ENCODE measurements around the gene FOXS1.
A peak's percentile ranks its signal among the peaks of the same experiment; 100 is the strongest.

The FOXS1 gene

DNA sequence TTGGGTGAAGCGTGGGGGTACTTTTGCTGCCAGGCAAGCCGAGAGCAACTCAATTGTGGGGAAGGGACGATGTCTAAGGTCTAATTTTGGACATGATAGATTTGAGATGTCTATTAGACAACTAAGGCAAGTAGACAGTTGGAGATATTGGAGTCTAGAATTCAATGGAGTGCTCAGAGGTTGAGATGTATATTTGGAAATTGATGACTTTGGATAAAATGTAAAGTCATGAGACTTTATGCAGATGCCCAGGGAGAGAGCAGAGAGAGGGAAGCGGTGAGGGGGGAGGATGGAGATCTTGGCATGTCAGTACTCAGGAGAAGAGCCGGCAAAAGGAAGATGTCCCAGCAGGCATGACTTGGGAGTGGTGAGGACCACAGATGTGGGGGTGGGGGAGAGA, 19.3 kb downstream of the FOXS1 start:
- Histone ChIP-seq H3K4me3 (replicated peaks; ENCODE audit: low read depth, low read length) (no peak overlapping the region), H3K27me3 (replicated peaks; ENCODE audit: control insufficient read depth, insufficient read depth, low read length) (no peaks in the 10 kb centered on the region), H3K36me3 (ENCODE audit: control insufficient read depth, insufficient read depth, low read length) (no peaks in the 10 kb centered on the region)
- DNase-seq (ENCODE audit: extremely low read depth, insufficient read length), result no peak
- TF ChIP-seq, protein P1, sequence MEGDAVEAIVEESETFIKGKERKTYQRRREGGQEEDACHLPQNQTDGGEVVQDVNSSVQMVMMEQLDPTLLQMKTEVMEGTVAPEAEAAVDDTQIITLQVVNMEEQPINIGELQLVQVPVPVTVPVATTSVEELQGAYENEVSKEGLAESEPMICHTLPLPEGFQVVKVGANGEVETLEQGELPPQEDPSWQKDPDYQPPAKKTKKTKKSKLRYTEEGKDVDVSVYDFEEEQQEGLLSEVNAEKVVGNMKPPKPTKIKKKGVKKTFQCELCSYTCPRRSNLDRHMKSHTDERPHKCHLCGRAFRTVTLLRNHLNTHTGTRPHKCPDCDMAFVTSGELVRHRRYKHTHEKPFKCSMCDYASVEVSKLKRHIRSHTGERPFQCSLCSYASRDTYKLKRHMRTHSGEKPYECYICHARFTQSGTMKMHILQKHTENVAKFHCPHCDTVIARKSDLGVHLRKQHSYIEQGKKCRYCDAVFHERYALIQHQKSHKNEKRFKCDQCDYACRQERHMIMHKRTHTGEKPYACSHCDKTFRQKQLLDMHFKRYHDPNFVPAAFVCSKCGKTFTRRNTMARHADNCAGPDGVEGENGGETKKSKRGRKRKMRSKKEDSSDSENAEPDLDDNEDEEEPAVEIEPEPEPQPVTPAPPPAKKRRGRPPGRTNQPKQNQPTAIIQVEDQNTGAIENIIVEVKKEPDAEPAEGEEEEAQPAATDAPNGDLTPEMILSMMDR (IDR thresholded peaks at IDR 0.05; ENCODE audit: insufficient read depth, low read length, poor library complexity, severe bottlenecking), result no peak

DNA sequence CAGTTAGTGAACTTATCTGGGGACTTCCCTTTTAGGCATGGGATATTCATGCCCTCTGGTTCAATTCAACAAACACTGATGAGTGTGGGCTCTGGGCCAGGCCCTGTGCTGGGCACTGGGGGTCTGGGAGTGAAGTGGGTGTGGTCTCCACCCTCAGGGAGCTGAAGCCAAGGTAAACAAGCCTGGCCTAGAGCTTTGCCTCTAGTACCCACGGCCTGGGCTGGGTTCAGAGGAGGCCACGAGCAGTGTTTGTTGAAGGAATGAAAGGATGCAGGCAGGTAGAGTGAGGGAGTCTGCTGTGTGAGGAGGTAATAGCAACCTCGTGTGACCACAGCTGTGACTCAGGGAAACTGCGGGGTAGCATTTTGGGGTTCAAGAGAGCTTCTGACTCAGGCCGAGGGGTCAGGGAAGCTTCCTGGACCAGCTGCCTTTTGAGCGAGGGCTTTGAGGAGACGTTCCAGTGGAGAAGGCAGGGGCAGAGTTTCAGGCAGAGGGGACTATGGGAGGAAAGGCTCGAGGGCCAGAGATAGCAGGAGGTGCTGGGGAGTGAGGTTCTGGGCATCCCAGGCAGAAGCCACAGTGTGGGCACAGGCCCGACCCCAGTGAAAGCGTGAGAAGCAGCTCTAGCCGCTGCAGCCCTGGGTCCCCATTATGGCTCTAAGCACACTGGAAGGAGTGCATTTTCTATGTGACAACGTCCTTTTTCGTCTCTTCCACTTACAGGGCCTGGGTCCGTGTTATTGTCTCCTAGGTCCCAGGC, 20.7 kb downstream of the FOXS1 start:
- H3K27me3 ChIP-seq (replicated peaks; ENCODE audit: control insufficient read depth, insufficient read depth, low read length), result no peaks in the 10 kb centered on the region
- TF ChIP-seq, protein P1 (IDR thresholded peaks at IDR 0.05; ENCODE audit: insufficient read depth, low read length, poor library complexity, severe bottlenecking), result no peak
- no peak for DNase-seq (ENCODE audit: extremely low read depth, insufficient read length)
- no peaks in the 10 kb centered on the region for H3K36me3 ChIP-seq (ENCODE audit: control insufficient read depth, insufficient read depth, low read length)
- no peak overlapping the region for H3K4me3 ChIP-seq (replicated peaks; ENCODE audit: low read depth, low read length)

DNA sequence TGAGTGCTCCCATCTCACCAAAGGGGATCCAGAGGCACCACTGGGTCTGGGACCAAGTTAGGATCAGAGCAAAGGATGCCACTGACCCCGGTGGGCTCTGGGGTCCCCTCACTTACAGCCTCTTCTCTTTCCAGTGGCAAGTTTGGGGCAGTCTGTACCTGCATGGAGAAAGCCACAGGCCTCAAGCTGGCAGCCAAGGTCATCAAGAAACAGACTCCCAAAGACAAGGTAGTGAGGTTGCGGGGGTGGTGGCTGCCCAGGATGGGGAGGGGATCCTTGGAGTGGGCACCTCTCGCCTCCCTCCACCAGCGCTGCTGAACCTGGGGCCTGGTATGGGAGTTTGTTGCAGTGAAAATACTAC, 21.3 kb downstream of the FOXS1 start:
- Histone ChIP-seq H3K36me3 (ENCODE audit: control insufficient read depth, insufficient read depth, low read length) (no peaks in the 10 kb centered on the region), H3K4me3 (replicated peaks; ENCODE audit: low read depth, low read length) (no peak overlapping the region), H3K27me3 (replicated peaks; ENCODE audit: control insufficient read depth, insufficient read depth, low read length) (no peaks in the 10 kb centered on the region)
- TF ChIP-seq, protein P1 (IDR thresholded peaks at IDR 0.05; ENCODE audit: insufficient read depth, low read length, poor library complexity, severe bottlenecking), result no peak
- no peak for DNase-seq (ENCODE audit: extremely low read depth, insufficient read length)

DNA sequence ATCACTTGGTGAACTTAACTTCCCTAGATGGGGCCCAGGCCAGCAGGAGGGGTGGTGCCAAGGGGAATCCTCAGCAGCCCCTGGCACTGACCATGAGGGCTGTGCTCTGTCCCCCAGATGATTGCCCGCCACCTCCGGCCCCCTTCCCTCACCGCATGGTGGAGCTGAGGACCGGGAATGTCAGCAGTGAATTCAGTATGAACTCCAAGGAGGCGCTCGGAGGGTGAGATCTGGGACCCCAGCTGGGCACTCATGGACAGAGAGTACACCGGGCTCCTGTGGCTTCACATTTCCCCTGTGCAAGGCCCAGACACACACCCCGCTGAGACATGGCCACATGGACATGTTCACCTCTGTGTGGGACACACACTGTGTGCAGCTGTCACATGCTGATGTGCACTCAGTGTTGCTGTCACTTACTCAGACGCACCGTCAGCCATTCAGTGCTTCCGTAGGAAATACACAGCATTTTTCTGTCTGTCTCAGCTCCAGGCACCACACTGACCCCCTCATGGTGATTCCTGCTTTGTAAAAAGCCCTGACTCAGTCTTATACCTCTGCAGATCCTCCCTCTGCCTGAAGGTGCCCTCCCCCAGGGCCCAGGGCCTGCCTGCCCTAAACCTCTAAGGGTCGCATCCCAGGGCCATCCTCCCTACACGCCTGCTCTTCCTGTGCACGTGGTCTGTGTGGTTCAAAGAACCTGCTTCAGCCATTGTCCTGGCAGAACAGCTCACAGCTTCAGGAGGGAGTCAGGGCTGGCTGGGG, 21.9 kb downstream of the FOXS1 start:
- no peak for DNase-seq (ENCODE audit: extremely low read depth, insufficient read length)
- no peak overlapping the region for H3K4me3 ChIP-seq (replicated peaks; ENCODE audit: low read depth, low read length)
- TF ChIP-seq, protein P1 (IDR thresholded peaks at IDR 0.05; ENCODE audit: insufficient read depth, low read length, poor library complexity, severe bottlenecking), result no peak

DNA sequence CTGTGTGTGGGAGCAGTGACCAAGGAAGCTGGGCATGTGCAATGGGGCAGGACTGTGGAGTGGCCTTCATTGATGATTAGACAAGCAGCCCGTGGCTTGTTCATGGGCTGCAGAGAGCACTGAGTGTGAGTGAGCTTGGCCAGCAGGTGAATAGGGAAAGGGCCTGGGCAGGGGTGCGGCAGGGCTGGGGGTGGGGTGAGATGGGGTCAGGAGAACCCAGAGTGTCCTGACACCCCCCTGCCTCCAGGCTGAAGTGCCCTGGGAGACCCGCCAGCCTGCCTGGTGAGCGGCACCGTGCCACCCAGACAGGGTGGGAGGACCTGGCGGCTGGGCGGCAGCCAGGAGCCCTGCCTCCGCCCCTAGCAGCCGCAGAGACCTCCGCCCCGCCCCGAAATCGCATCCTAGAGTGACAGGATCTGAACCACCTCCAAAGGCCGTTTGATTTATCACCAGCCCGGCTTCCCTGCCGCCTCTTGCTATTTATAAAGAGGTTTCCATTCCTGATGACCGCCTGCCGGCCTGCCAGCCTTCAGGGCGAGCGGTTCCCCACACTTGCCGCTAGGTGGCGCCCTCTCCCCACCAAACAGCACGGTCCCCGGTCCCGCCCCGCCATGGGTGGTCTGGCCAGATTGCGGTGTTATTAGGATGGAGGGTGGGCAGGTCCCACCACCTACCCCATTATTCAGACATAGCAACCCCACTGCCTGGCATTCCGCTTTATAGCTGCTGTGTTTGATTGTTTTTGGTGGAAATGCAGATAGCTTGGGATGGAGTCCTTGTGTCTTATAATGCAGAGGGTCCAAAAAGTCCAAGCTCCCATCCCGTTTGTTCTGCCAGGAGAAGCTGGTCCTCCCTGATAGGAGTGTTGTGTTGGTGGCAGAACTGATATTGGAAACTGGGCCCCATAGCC, 22.7 kb downstream of the FOXS1 start:
- TF ChIP-seq, protein P1 (IDR thresholded peaks at IDR 0.05; ENCODE audit: insufficient read depth, low read length, poor library complexity, severe bottlenecking), result peak; percentile 98
- Histone ChIP-seq H3K27me3 (replicated peaks; ENCODE audit: control insufficient read depth, insufficient read depth, low read length) (no peaks in the 10 kb centered on the region), H3K4me3 (replicated peaks; ENCODE audit: low read depth, low read length) (no peak overlapping the region), H3K36me3 (ENCODE audit: control insufficient read depth, insufficient read depth, low read length) (no peaks in the 10 kb centered on the region)
- DNase-seq (ENCODE audit: extremely low read depth, insufficient read length), result peak; percentile 51

More for the DNA sequence above, 21.9 kb downstream of the FOXS1 start:
- H3K27me3 ChIP-seq (replicated peaks; ENCODE audit: control insufficient read depth, insufficient read depth, low read length), result no peaks in the 10 kb centered on the region
- no peaks in the 10 kb centered on the region for H3K36me3 ChIP-seq (ENCODE audit: control insufficient read depth, insufficient read depth, low read length)
